Measurements from ENCODE around the gene CTU2.

The CTU2 gene

DNA sequence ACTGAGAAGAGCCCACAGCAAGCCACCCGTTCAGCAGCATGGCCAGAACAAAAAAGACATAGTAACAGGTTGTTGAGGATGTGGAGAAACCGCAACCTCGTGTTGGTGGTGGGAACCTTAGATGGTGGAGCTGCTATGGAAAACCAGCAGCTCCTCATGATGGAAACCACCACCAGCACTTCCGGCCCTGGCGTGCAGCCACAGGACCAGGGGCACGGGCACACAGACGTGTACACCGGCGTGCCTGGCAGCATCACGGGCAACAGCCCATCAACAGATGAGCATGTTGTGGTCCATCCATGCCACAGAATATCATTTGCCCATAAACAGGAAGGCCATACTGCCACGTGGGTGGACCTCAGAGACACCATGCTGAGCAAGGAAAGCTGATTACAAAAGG is 11.9 kb downstream of the CTU2 start:
- no peak for TF ChIP-seq CREB1 (IDR thresholded peaks at IDR 0.05; ENCODE audit: low read depth)
- TF ChIP-seq, protein P1, sequence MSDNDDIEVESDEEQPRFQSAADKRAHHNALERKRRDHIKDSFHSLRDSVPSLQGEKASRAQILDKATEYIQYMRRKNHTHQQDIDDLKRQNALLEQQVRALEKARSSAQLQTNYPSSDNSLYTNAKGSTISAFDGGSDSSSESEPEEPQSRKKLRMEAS (IDR thresholded peaks at IDR 0.05): no peak
- TF ChIP-seq EP300 (IDR thresholded peaks at IDR 0.05; ENCODE audit: borderline replicate concordance): no peak
- no peak for TF ChIP-seq TAF1 (IDR thresholded peaks at IDR 0.05; ENCODE audit: low read depth)
- no peak for TF ChIP-seq ZBTB7A (IDR thresholded peaks at IDR 0.05; ENCODE audit: low read depth)
- no peak for TF ChIP-seq YY1 (IDR thresholded peaks at IDR 0.05; ENCODE audit: low read depth)
- no peak for TF ChIP-seq CEBPB (IDR thresholded peaks at IDR 0.05)
- TF ChIP-seq, protein P2, sequence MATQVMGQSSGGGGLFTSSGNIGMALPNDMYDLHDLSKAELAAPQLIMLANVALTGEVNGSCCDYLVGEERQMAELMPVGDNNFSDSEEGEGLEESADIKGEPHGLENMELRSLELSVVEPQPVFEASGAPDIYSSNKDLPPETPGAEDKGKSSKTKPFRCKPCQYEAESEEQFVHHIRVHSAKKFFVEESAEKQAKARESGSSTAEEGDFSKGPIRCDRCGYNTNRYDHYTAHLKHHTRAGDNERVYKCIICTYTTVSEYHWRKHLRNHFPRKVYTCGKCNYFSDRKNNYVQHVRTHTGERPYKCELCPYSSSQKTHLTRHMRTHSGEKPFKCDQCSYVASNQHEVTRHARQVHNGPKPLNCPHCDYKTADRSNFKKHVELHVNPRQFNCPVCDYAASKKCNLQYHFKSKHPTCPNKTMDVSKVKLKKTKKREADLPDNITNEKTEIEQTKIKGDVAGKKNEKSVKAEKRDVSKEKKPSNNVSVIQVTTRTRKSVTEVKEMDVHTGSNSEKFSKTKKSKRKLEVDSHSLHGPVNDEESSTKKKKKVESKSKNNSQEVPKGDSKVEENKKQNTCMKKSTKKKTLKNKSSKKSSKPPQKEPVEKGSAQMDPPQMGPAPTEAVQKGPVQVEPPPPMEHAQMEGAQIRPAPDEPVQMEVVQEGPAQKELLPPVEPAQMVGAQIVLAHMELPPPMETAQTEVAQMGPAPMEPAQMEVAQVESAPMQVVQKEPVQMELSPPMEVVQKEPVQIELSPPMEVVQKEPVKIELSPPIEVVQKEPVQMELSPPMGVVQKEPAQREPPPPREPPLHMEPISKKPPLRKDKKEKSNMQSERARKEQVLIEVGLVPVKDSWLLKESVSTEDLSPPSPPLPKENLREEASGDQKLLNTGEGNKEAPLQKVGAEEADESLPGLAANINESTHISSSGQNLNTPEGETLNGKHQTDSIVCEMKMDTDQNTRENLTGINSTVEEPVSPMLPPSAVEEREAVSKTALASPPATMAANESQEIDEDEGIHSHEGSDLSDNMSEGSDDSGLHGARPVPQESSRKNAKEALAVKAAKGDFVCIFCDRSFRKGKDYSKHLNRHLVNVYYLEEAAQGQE (IDR thresholded peaks at IDR 0.05; ENCODE audit: low read depth): no peak

DNA sequence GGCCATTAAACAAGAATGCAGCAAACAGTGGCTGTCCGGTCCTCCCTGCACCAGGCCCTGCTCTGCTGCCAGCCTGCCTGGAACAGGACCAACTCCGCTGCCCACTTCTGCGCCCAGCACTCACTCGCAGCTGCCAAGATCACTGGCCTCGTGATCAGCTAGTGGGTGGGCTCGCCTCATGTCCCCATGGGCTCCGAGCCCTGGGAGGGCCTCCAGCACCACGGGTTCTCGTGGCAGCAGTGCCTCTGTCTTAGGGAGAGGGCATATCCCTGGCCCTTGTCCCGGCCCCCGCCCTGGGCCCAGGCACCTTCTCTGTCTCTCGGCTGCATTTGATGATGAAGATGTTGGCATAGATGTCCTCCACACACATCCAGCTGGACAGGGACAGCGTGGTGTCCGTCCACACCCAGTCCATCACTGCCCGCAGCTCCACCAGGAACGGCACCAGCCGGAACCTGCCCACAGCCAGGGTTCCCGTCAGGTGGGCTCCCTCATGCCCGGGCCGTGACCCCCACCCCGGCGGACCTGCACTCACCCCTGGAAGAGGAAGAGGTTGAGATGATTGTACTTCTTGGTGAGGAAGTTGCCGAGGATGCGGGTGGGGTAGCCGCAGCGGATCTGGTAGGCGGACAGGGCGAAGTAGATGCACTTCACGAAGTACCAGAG is 13.1 kb downstream of the CTU2 start:
- TF ChIP-seq YY1 (IDR thresholded peaks at IDR 0.05; ENCODE audit: low read depth): no peak
- TF ChIP-seq CEBPB (IDR thresholded peaks at IDR 0.05): no peak
- no peak for TF ChIP-seq FOXM1 (IDR thresholded peaks at IDR 0.05; ENCODE audit: borderline replicate concordance, low read depth)
- TF ChIP-seq, protein P3, sequence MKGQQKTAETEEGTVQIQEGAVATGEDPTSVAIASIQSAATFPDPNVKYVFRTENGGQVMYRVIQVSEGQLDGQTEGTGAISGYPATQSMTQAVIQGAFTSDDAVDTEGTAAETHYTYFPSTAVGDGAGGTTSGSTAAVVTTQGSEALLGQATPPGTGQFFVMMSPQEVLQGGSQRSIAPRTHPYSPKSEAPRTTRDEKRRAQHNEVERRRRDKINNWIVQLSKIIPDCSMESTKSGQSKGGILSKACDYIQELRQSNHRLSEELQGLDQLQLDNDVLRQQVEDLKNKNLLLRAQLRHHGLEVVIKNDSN (IDR thresholded peaks at IDR 0.05): no peak
- TF ChIP-seq, protein P2 (IDR thresholded peaks at IDR 0.05; ENCODE audit: low read depth): no peak
- no peak for TF ChIP-seq TCF12 (IDR thresholded peaks at IDR 0.05; ENCODE audit: low read depth)
- no peak for TF ChIP-seq ZBTB7A (IDR thresholded peaks at IDR 0.05; ENCODE audit: low read depth)
- TF ChIP-seq NFIC (IDR thresholded peaks at IDR 0.05): no peak
- TF ChIP-seq RAD21 (IDR thresholded peaks at IDR 0.05; ENCODE audit: low read depth): no peak
- TF ChIP-seq TAF1 (IDR thresholded peaks at IDR 0.05; ENCODE audit: low read depth): no peak
- TF ChIP-seq, protein P1 (IDR thresholded peaks at IDR 0.05): no peak
- no peak for TF ChIP-seq TEAD4 (IDR thresholded peaks at IDR 0.05)
- TF ChIP-seq EP300 (IDR thresholded peaks at IDR 0.05; ENCODE audit: borderline replicate concordance): no peak
- TF ChIP-seq EGR1 (IDR thresholded peaks at IDR 0.05): no peak
- no peak for TF ChIP-seq CREB1 (IDR thresholded peaks at IDR 0.05; ENCODE audit: low read depth)

DNA sequence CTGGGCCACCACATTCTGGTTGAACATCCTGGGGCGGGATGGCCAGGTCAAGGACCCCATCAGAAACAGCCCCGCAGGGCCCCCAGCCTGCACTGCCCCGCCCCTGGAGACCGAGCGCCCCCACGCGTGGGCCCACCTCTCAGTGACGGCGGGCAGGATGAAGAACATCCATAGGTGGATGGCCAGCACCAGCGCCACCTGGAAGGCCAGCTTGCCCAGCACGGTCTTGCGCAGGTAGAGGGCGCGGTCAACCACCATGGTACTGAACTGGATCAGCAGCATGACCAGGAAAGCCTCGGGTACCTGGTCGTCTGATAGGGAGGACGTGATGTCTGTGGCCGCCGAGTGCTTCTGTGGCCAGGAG is 13.6 kb downstream of the CTU2 start:
- TF ChIP-seq FOXM1 (IDR thresholded peaks at IDR 0.05; ENCODE audit: borderline replicate concordance, low read depth) (no peak), TEAD4 (IDR thresholded peaks at IDR 0.05) (no peak), NFIC (IDR thresholded peaks at IDR 0.05) (no peak), TCF12 (IDR thresholded peaks at IDR 0.05; ENCODE audit: low read depth) (no peak), TAF1 (IDR thresholded peaks at IDR 0.05; ENCODE audit: low read depth) (no peak), RAD21 (IDR thresholded peaks at IDR 0.05; ENCODE audit: low read depth) (no peak), ZBTB7A (IDR thresholded peaks at IDR 0.05; ENCODE audit: low read depth) (no peak), CREB1 (IDR thresholded peaks at IDR 0.05; ENCODE audit: low read depth) (no peak), EGR1 (IDR thresholded peaks at IDR 0.05) (no peak), CEBPB (IDR thresholded peaks at IDR 0.05) (no peak), EP300 (IDR thresholded peaks at IDR 0.05; ENCODE audit: borderline replicate concordance) (no peak), YY1 (IDR thresholded peaks at IDR 0.05; ENCODE audit: low read depth) (no peak)
- TF ChIP-seq, protein P2 (IDR thresholded peaks at IDR 0.05; ENCODE audit: low read depth): no peak
- TF ChIP-seq, protein P3 (IDR thresholded peaks at IDR 0.05): no peak
- TF ChIP-seq, protein P1 (IDR thresholded peaks at IDR 0.05): no peak

DNA sequence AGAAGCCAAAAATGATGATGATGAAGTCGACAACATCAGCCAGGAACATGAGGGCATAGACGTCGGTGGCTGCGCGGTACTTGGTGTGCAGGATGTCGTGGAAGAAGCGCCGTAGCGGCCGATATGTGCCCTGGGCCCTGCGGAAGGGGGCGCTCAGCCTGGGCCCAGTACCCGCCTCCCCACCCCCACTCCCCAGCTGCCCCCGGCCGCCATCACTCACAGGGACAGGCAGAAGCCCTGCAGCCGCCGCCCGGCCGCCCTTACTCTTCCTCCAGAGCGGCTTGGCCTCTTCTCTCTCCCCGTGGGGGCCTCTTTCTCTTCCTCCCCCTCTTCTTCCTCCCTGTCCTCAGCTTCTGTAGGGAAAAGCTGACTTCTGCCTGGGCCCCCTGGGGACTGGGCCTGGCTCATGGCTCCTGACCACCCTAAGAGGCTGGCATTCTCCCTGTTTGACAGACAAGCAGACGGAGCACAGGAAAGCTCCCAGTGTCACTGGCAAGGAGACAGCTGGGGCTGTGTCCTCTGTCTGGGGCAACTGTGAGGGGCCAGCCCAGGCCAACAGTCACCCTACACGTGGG is 14.2 kb downstream of the CTU2 start:
- TF ChIP-seq, protein P3 (IDR thresholded peaks at IDR 0.05): no peak
- TF ChIP-seq CEBPB (IDR thresholded peaks at IDR 0.05) (no peak), ZBTB7A (IDR thresholded peaks at IDR 0.05; ENCODE audit: low read depth) (no peak), TAF1 (IDR thresholded peaks at IDR 0.05; ENCODE audit: low read depth) (no peak), FOXM1 (IDR thresholded peaks at IDR 0.05; ENCODE audit: borderline replicate concordance, low read depth) (no peak), EP300 (IDR thresholded peaks at IDR 0.05; ENCODE audit: borderline replicate concordance) (no peak), CREB1 (IDR thresholded peaks at IDR 0.05; ENCODE audit: low read depth) (no peak), YY1 (IDR thresholded peaks at IDR 0.05; ENCODE audit: low read depth) (no peak)

All from Ishikawa (cell line).